ACC112 (cell line): ENCODE data around the gene CHST13.
"Not testable (repeated sequence)": the region's sequence is repeated elsewhere in the genome, so short reads cannot be mapped to it uniquely, and the experiment has no call there.

Experiments
- H2AFZ ChIP-seq: fragments of 200-600 bp; sonication (generic); one replicate; pipeline ENCODE4 v1.6.0; 2017; ENCODE audit warnings: antibody characterized with exemption, low read length; ENCODE audit not compliant: unreplicated experiment
- H3K27ac ChIP-seq: fragments of 200-600 bp; sonication (generic); 2 replicates; pipeline ENCODE4 v1.5.1; 2014; ENCODE audit warnings: low read depth, mild to moderate bottlenecking, antibody characterized with exemption, low read length, moderate library complexity
- H3K27me3 ChIP-seq: fragments of 200-600 bp; sonication (generic); 2 replicates; pipeline ENCODE4 v1.6.1; 2014; ENCODE audit warnings: mild to moderate bottlenecking, antibody characterized with exemption, low read length, moderate library complexity, mixed read lengths; ENCODE audit not compliant: insufficient read depth
- H3K36me3 ChIP-seq: fragments of 200-600 bp; sonication (generic); 2 replicates; pipeline ENCODE4 v1.6.1; 2016; ENCODE audit warnings: mild to moderate bottlenecking, antibody characterized with exemption, low read length, moderate library complexity, mixed read lengths; ENCODE audit not compliant: insufficient read depth
- H3K4me1 ChIP-seq: fragments of 200-600 bp; sonication (generic); one replicate; pipeline ENCODE4 v1.6.1; 2016; ENCODE audit warnings: low read length, mixed read lengths; ENCODE audit not compliant: insufficient read depth, unreplicated experiment, control insufficient read depth
- H3K4me3 ChIP-seq: fragments of 200-600 bp; sonication (generic); 2 replicates; pipeline ENCODE4 v1.5.1; 2014; ENCODE audit warnings: mild to moderate bottlenecking, low read depth, low read length
- H3K79me2 ChIP-seq: fragments of 200-600 bp; sonication (generic); one replicate; pipeline ENCODE4 v1.6.0; 2016; ENCODE audit warnings: low read length; ENCODE audit not compliant: control insufficient read depth, unreplicated experiment, insufficient read depth

The CHST13 gene

DNA sequence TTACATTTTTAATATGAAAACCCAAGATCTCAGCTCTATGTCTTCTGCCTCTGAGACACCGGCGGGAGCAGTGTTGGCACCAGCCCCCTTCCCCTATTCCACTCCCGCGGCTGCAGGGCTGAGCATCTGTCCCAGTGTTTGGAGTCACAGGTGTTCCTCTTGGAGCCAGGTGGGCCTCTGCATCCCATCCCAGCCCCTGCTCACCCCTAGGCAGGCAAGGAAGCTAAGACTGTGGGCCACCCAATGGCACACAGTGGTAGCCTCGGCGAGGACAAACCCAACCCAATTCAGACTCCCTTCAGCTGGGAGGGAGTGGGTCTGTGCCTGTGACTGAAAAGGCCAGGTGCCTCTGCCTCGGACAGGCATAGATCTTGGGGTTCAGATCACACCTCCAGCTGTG, 3.1 kb downstream of the CHST13 start:
- peaks cover 19% of the 10 kb centered on the region for H3K27me3 ChIP-seq
- H3K4me1 ChIP-seq: no peaks in the 10 kb centered on the region

DNA sequence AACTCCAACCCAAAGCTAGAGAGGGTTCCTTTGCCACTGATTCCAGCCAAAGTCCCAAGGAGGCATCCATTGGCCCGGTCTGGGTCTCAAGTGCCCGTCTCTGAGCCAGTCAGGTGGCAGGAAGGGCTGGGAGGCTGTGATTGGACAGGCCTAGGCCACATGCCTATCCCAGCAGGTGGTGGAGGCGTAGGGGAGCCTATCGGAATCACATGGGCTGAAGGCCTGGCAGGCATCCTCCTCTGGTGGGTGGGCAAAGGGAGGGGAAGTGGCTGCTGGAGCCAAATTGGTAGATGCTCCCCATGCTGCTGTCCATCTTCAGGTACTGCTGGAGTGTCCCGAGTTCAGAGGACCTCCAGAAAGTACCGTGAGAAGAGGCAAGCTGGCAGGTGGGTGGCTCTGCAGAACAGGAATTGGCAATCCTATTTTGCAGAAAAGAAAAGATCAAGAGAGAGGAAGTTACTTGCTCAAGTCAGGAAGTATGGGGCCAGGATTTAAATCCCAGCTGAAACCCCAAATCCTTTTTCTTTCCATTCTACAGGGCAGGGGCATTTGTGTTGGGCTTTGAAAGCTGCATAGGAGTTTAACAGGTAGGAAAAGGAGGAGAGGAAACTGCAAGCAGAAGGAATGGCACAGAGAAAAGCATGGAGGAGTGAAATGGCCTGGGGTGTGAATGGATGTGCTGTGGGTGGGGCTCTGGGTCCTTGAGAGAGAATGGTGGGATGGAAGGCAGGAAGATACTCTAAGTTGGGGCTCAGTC, 3.7 kb downstream of the CHST13 start:
- Histone ChIP-seq H3K4me1 (no peaks in the 10 kb centered on the region), H3K27me3 (peaks cover 24% of the 10 kb centered on the region), H3K27ac (no peak overlapping the region), H3K4me3 (no peak overlapping the region), H3K79me2 (no peaks in the 10 kb centered on the region), H2AFZ (no peak overlapping the region), H3K36me3 (no peaks in the 10 kb centered on the region)

More for the DNA sequence above, 3.1 kb downstream of the CHST13 start:
- no peak overlapping the region for H2AFZ ChIP-seq
- no peaks in the 10 kb centered on the region for H3K79me2 ChIP-seq
- H3K4me3 ChIP-seq: no peak overlapping the region
- no peak overlapping the region for H3K27ac ChIP-seq
- no peaks in the 10 kb centered on the region for H3K36me3 ChIP-seq

DNA sequence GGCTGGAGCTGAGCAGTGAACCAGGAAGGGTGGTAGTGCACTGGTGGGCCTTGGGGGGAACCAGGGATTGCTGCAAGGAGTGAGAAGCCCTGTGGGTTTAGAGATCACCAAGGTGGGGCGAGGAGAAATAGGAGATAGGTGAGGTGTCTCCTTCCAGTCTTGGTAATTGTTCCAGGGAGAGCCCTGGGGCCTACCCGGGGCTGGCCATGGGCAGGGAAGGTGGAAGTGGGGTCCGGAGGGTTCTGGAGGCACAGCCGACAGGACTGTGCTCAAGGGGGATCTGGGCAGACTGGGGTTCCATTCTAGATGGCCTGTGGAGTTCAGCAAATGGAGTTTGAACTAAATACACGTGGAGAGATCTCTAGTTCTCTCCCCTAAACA, 4.5 kb downstream of the CHST13 start:
- Histone ChIP-seq H3K36me3 (no peaks in the 10 kb centered on the region), H3K27ac (no peak overlapping the region), H3K4me3 (no peak overlapping the region), H3K27me3 (peaks cover 24% of the 10 kb centered on the region), H3K4me1 (no peaks in the 10 kb centered on the region), H3K79me2 (no peaks in the 10 kb centered on the region), H2AFZ (no peak overlapping the region)

DNA sequence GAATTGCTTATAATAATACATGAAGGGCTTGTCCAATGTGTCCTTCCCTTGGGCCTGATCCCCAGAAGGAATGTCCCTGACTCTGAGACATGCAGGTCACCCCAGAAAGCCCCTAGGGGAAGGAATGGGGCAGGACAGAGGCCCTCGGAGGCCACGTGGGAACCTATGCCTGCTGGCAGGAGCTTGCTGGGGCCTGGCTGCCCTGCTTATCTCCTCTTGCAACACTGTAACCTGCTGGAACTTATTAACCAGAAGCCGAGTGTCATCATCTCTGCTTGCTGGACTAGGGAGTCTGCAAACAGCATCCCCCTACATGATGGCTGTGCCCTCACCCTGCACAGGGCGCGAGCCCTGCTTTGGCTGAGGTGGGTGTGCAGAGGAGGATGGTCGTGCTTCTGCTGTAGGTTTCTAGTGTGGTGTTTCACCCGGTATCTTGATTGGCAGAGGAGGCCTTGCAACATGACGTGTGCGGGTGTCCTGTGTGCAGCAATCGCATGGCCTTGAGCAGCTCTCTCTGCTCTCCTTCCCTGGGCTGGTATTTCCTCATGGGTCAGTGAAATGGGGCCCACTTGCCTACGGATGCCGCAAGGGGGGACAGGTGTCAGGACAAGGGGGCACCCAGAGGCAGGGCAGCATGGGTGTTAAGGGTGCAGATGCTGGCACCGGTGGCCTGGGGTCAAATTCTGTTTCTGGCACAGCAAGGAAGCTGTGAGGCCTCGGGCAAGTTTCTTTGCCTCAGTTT, 5.0 kb downstream of the CHST13 start:
- Histone ChIP-seq H3K79me2 (no peaks in the 10 kb centered on the region), H3K36me3 (no peaks in the 10 kb centered on the region), H3K4me1 (no peaks in the 10 kb centered on the region), H3K27me3 (peaks cover 26% of the 10 kb centered on the region), H2AFZ (no peak overlapping the region), H3K4me3 (no peak overlapping the region), H3K27ac (no peak overlapping the region)

DNA sequence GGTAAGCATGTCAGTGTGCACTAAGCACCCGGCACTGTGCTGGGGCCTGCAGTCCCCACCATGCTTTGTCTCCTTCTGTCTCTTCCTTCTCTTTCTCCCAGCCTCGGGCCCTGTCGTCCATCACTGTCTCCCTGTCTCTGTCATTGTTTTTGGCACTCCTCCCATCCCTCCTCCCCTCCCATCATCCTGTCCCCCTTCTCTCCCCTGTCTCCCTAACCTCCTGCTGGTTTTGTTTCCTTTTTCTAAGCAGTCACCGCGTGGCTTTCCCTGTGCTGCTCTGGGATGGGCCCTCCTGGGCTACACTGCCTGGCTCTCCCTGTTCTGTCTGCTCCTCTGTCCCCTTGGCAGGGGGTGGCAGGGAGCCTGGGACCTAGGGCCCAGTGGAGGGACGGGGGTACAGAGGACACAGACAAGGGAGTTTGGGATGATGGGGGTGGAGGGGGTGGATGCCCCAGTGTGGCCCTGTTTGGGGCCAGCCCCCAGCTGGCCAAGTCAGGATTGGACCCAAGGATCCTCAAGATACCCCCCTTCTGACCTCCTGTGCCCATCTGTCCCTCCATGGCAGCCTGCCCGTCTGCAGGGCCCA, 5.7 kb downstream of the CHST13 start:
- no peaks in the 10 kb centered on the region for H3K36me3 ChIP-seq
- H3K4me1 ChIP-seq: no peaks in the 10 kb centered on the region
- H2AFZ ChIP-seq: no peak overlapping the region
- peaks cover 34% of the 10 kb centered on the region for H3K27me3 ChIP-seq
- no peak overlapping the region for H3K27ac ChIP-seq
- H3K4me3 ChIP-seq: no peak overlapping the region
- H3K79me2 ChIP-seq: no peaks in the 10 kb centered on the region

DNA sequence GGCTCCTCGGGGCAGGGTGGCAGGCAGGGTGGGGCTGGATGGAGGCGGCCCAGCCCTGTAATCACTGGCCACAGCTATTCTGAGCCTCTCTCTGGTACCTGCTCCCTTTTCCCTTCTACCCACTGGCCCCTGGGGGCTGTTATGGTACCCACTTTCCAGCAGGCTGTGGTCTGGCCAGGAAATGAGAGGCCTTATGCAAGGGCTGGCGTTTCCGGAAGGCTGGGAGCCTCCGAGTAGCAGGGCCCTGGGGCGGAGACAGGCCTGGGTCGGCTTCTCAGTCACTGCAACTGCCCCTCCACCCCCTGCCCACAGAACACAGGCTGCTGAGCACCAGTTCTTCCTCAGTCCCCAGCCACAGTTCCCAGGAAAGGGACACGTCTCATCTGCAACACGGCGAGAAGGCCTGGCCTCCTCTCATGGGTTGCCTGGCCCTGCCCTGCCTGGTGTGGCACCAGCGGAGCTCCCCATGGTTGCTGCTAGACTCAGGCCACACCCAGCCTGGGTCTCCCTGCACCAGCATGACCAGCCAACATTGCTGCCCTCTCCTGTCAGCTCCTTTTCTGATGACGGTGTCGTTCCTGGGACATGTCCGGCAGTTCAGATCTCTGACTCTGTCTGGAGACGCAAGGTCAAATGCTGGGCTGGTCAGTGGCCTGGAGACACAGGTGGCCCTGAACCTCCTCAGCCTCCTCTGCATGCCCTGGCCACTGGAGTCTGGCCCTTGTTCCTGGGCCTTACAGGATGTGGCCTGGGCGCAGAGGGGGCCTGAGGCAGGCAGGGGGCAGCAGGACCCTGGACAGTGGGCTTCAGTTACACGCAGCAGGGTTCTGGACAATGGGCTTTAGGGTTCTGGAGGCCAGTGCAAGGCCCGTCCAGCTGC, 6.5 kb downstream of the CHST13 start:
- H3K4me1 ChIP-seq: no peaks in the 10 kb centered on the region
- H2AFZ ChIP-seq: no peak overlapping the region
- no peak overlapping the region for H3K4me3 ChIP-seq

DNA sequence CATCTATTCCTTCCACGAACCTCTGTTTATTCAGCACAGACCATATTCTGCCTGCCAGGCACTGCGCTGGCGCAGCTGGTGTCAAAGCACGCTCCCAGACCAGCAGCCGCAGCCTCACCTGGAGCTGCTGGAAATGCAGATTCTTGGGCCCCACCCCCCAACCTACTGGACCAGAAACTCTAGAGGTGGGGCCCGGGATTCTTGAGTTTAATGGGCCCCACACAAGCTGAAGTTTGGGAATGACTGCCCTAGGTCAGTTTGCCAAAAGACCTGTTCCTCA, 7.0 kb downstream of the CHST13 start:
- Histone ChIP-seq H3K27me3 (peaks cover 47% of the 10 kb centered on the region), H3K36me3 (no peaks in the 10 kb centered on the region), H3K4me3 (no peak overlapping the region), H2AFZ (no peak overlapping the region), H3K27ac (no peak overlapping the region), H3K4me1 (no peaks in the 10 kb centered on the region), H3K79me2 (no peaks in the 10 kb centered on the region)

More for the DNA sequence above, 6.5 kb downstream of the CHST13 start:
- no peaks in the 10 kb centered on the region for H3K79me2 ChIP-seq
- H3K36me3 ChIP-seq: no peaks in the 10 kb centered on the region
- H3K27ac ChIP-seq: no peak overlapping the region
- peaks cover 41% of the 10 kb centered on the region for H3K27me3 ChIP-seq

DNA sequence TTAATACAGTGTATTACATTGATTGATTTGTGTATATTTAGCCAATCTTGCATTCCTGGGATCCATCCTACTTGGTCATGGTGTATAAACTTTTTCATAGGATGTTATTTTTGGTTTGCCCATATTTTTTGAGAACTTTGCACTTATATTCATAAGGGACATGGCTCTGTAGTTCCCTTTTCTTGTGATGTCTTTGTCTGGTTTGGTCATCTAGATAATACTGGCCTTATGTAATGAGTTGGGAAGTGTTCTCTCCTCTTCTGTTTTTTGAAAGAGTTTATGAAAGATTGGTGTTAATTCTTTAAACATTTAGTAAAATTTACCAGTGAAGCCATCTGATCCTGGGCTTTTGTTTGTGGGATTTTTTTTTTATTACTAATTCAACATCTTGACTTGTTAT, 9.6 kb downstream of the CHST13 start:
- no peak overlapping the region for H2AFZ ChIP-seq
- peaks cover 66% of the 10 kb centered on the region for H3K27me3 ChIP-seq
- no peaks in the 10 kb centered on the region for H3K4me1 ChIP-seq

DNA sequence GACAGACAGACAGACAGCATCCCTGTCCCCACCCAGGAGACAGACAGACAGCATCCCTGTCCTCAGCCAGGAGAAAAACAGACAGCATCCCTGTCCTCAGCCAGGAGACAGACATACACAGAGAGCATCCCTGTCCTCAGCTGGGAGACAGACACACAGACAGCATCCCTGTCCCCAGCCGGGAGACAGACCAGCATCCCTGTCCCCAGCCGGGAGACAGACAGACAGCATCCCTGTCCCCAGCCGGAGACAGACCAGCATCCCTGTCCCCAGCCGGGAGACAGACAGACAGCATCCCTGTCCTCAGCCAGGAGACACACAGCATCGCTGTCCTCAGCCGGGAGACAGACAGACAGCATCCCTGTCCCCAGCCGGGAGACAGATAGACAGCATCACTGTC, 10.8 kb downstream of the CHST13 start:
- H3K27me3 ChIP-seq: peaks cover 66% of the 10 kb centered on the region
- H3K79me2 ChIP-seq, H3K27ac ChIP-seq, H3K36me3 ChIP-seq, H3K4me3 ChIP-seq, H3K4me1 ChIP-seq, H2AFZ ChIP-seq: not testable (repeated sequence)

More for the DNA sequence above, 9.6 kb downstream of the CHST13 start:
- Histone ChIP-seq H3K36me3 (no peaks in the 10 kb centered on the region), H3K4me3 (no peak overlapping the region), H3K79me2 (no peaks in the 10 kb centered on the region), H3K27ac (no peak overlapping the region)

DNA sequence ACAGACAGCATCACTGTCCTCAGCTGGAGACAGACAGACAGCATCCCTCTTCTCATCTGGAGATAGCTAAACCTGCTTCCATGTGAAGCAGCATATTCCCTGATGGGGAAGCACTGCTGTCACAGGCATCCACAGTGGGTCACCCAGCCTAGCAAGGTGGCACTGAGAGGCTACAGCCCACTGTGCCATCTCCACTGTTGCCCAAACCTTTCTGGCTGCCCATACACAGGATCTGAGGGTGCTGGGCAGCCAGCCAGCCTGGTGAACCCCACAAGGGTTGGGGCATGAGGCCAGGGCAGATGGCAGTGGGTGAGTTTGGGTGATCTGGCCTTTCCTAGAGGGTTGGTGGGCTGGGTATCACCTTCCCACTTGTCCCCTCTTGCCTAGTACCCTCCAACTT, 11.7 kb downstream of the CHST13 start:
- no peak overlapping the region for H2AFZ ChIP-seq
- no peak overlapping the region for H3K27ac ChIP-seq
- peaks cover 66% of the 10 kb centered on the region for H3K27me3 ChIP-seq
- no peaks in the 10 kb centered on the region for H3K36me3 ChIP-seq
- no peaks in the 10 kb centered on the region for H3K79me2 ChIP-seq
- no peak overlapping the region for H3K4me3 ChIP-seq
- H3K4me1 ChIP-seq: peaks cover 7% of the 10 kb centered on the region
